CD4-positive, alpha-beta T cell treated with Interleukin-10 for 1 hour (primary cell): ENCODE measurements around the gene LYRM9.
A peak's percentile ranks its signal among the peaks of the same experiment; 100 is the strongest.
"Not testable (repeated sequence)": the region's sequence is repeated elsewhere in the genome, so short reads cannot be mapped to it uniquely, and the experiment has no call there.

Experiments
- DNase-seq: peaks from one replicate; pipeline ENCODE4 v3.0.0-alpha.2; 2020

The LYRM9 gene

DNA sequence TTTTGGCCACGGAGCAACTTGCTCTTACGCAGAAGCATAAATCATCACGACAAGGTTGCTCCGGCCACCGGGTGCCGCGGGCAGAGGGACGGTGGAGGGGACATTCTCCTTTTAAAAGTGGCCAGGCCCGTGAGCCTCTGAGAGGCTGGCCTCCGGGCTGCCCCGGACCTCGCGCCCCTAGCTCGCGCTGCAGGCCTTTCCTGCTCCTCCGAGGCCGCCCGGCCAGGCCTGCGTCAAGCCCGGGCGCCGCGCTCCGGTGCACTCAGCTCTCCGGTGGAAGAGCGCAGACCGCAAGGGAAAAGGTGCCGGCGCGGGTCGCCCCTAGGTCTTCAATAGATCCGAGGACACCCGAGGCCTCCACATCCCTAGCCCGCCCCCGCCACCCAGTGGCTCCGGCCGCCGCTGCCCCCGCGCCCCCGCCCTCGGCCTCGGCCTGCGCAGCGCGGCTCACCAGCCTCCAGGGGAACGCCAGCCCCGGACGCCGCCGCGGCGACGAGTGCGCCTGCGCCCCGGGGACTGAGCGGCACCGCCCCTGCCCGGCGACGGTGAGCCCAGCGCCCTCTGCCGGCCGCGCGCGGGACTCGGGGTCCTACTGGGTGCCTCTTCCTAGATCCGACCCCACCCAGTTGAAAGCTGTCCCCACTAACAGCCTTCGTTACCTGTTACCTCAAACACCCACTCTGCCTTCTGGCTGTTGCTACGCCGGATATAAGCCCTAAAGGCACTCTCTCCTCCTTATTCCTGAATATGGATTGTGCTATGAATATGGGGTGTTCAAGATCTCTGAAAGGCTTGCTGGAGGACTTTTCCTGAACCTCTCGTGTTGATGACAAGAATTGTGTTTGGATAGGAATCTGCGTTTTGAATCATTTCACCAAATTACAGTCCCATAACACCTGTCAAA is at the start of gene LYRM9:
Gene LYRM9, minus strand, starts transcription at position 500 of the 904 bp plus-strand sequence. CDS start 10,671 bp downstream, outside the sequence.
- peak; percentile 93 for DNase-seq

GRCh38 chr17:27940503-27941428 is 47.6 kb upstream of the LYRM9 start:
- no peak for DNase-seq

GRCh38 chr17:27939474-27940465 is 46.6 kb upstream of the LYRM9 start:
- no peak for DNase-seq

DNA sequence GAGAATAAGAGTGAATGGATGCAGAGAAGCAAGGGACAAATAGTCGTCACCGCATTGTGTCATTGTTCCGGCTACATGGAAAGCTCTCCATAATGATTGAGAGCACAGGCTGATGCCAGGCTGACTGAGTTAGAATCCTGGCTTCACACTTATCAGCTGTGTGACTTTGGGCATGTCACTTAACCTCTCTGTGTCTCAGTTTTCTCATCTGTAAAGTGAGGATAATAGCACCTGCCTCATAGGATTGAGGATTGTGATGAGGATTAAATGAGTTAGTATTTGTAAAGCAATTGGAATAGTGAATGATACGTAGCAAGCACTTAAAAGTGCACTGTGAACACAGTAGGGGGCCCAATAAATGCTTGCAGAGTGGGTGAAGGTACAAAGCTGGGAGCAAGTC is 45.7 kb upstream of the LYRM9 start:
- no peak for DNase-seq

DNA sequence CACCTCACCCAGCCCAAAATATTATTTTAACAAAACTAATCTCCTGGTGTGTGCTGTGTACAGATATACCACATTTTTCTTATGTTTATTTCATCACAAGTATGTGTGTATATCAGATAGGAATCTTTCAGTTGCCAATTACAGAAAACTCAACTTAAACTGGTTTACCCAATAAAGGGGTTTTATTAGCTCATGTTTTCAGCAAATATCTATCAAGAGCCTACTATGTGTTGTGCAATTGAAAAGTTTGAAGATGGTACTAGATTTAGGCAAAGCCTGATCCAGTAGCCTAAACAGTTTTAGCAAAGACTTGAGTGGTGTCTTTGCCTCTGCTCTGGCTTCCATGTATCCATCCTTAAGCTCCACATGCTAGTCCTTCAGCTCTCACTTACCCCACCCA is 45.1 kb upstream of the LYRM9 start:
- no peak for DNase-seq

- DNase-seq = no peak
These were observed 43.9 kb upstream of the LYRM9 start for GRCh38 chr17:27937025-27937546.

DNA sequence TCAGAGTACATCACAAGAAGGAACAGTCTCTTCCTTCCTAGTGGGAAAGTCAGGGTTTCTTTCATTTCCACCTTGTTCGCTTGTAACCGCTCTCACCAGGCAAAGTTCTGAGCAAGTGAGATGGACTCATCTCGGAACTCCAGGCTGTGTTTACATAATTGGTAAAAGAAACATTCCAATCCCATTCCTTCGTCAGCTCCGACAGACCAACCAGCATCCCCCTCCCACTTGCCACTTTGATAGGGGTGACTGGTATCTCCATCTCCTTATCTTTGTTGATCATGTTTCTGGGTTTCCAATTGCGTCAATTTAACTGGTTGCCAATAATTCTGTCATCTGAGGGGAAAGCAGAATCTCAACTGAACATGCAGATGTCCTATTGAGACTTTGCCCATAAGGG is 36.8 kb upstream of the LYRM9 start:
- DNase-seq = no peak

DNA sequence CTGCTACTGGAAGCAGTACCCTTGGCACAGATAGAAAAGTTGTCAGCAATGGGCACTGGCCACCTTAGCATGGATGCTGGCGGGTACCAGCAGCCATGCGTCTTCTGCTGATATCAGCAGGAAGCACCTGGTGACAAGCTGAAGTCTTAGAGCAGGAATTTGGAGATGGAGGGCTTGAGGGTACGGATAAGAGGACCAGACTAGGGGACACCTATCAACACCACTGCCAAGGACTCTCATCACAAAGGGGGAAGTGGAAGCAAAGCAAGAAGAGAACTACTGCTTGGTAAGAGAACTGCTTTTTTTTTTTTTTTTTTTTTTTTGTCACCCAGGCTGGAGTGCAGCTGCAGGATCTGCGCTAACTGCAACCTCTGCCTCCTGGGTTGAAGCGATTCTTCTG is 35.4 kb upstream of the LYRM9 start:
- no peak for DNase-seq

DNA sequence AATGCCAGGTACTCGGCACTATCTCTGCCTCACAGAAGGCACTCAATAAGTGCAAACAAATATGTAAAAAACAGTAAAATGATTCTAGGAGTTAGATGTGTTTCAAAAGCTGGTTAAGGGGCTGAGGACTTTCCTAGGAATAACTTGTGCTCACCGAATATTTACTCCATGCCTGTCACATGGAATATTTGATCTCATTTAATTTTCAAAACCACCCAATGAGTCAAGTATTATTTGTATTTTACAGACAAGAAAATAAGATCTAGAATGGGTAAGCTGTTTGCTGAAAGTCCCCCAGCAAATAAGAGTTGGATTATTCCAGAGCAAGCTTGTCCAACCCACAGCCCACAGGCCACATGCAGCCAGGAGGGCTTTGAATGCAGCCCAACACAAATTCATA is 34.6 kb upstream of the LYRM9 start:
- no peak for DNase-seq

- no peak for DNase-seq
These were observed 28.4 kb upstream of the LYRM9 start for GRCh38 chr17:27921599-27921998.

DNA sequence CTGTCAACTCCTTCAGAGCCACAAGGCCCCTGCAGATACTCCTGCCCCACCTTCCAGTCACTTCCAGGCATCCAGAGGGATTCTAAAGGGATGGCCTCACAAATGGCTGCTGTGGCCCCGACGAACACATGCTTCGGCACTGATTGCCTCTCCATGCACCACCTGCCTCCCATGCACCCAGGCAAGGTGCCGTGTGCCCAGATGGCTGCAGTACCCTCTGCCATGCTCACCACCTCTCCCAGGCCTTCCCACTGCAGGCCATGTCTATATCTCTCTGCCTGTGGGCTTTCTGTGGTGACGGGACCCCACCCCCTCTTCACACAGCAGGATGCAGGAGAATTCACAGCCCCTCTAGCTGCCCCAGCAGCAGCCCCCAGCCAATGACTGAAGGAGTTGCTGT is 27.9 kb upstream of the LYRM9 start:
- DNase-seq = no peak

DNA sequence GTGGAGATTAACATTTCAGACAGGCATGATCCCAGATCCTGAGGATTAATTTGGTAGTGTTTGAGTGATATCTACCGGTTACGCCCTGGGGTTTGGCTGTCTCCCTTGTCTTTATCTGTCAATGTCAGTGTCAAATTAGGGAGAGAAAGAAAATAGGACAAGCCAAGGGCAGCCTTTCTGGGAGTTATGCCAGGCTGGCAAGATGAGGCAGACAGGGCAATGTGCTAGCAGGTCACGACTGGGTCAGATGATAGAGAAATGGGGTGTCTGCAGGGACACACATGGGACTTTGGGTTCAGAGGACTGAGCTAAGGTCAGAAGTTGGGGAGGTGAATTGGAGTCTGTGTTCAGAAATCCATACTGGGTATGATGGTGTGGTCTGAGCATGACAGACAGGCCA is 27.4 kb upstream of the LYRM9 start:
- no peak for DNase-seq

DNA sequence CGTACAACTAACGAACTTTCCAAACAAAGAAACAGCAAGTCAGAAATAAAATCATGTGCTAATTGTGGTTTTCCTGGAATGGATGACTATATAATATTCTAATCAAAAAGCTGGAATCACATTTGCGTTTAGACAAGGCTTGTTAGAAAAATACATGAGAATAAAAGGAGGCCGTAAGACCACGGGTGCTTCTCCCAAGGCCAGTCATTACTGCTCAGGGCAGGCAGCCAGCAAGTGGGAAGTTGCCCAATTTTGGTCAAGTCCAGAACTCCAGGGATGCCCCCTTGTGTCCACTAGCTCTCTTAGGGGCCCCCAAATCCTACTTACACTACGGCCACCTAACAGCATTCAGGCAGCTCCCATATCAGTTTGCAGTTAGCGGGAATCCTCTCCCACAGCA is 25.9 kb upstream of the LYRM9 start:
- DNase-seq = no peak

GRCh38 chr17:27918498-27918897 is 25.3 kb upstream of the LYRM9 start:
- no peak for DNase-seq

GRCh38 chr17:27917000-27917399 is 23.8 kb upstream of the LYRM9 start:
- no peak for DNase-seq

DNA sequence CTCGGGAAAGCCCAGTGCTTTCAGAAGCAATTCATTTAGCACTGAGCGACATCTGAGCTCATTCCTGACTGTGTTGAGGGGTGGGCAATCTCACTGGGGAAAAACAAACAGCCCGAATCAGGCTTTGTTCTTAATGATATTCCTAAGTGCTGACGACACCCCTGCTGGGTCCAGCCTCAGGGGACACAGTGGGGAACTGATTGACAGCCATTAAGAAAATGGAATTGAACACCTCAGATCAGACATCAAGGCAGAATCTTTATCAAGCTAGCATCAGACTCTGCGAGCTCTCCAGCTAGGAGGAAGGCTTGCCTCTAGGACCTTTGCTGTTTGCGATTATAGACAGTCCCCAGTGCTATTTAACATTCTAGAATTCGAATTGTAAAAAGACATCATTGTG is 22.5 kb upstream of the LYRM9 start:
- DNase-seq = no peak

DNA sequence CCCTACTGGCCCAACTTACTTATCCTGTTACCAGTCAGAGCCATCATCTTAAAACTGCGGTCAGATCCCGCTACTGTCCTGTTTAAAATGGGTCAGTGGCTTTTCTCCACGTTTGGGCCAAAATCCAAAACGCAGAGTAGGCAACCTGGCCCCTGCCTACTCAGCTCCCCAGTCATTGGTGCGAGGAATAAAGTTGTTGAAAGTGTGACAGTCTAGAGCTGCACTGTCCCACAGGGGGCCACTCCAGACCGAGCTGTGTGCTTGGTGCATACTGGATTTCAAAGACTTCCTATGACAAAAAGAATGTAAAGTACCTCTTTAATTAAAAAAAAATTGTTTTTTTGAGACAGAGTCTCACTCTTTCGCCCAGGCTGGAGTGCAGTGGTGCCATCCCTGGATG is 21.2 kb upstream of the LYRM9 start:
- no peak for DNase-seq

DNA sequence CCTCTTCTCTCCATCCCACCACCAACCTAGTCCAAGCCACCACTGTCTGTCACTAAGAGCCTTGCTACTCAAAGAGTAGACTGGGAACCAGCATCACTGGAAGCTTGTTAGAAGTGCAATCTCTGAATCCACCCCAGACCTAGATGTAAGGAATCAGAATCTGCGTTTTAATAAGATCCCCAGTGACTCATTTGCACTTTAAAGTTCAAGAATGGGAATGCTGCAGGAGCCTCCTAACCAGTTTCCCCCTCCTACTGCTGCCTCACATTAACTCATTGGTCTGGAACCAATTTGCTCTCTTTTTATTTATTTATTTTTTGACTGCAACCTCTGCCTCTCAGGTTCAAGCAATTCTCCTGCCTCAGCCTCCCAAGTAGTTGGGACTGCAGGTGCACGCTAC is 19.8 kb upstream of the LYRM9 start:
- DNase-seq = no peak

GRCh38 chr17:27912299-27912698 is 19.1 kb upstream of the LYRM9 start:
- DNase-seq = not testable (repeated sequence)

DNA sequence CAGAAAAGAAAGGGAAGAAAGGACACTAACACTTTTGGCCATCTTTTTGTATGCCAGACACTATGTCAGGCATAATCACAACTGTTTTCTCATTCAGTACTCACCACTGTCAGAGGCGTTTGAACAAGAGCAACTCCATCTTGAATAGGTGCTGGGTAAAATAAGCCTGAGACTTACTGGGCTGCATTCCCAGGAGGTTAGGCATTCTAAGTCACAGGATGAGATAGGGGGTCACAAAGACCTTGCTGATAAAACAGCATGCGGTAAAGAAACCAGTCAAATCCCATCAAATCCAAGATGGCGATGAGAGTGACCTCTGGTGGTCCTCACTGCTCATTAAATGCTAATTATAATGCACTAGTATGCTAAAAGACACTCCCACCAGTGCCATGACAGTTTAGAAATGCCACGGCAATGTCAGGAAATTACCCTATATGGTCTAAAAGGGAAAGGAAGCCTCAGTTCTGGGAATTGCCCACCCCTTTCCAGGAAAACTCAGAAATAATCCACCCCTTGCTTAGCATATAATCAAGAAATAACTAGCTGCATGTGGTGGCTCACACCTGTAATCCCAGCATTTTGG is 14.9 kb upstream of the LYRM9 start:
- DNase-seq = no peak

GRCh38 chr17:27906623-27907022 is 13.5 kb upstream of the LYRM9 start:
- DNase-seq = no peak

GRCh38 chr17:27906226-27906580 is 13.0 kb upstream of the LYRM9 start:
- DNase-seq = no peak
